GM23338 (cell line): ENCODE measurements around the gene TNFAIP1. TPM values are rescaled to one million over a fixed set of nuclear protein-coding genes. Genes with fewer than 3 reads are reported as not detected.

Experiments used
- ATAC-seq: fragments of 200-7000 bp; cut with Tn5 transposase; 3 replicates; pipeline ENCODE4 v1.9.1; 2020
- DNase-seq: peaks from one replicate; pipeline ENCODE4 v3.0.0-alpha.2; 2015; ENCODE audit warnings: low spot score
- H2AFZ ChIP-seq: fragments of 200-600 bp; sonication (generic); 2 replicates; pipeline ENCODE4 v1.8.0; 2016; ENCODE audit warnings: antibody characterized with exemption, mild to moderate bottlenecking, moderate library complexity
- H3F3A ChIP-seq: fragments of 200-600 bp; sonication (generic); replicated peaks from 2 replicates; pipeline ENCODE4 v1.8.0; 2017; ENCODE audit warnings: antibody characterized with exemption, mixed run types, low read depth
- H3K27ac ChIP-seq: fragments of 200-600 bp; sonication (generic); 2 replicates; pipeline ENCODE4 v1.6.1; 2016; ENCODE audit warnings: low read depth
- H3K27me3 ChIP-seq: fragments of 200-600 bp; sonication (generic); 2 replicates; pipeline ENCODE4 v1.8.0; 2016; ENCODE audit warnings: mild to moderate bottlenecking, mixed run types, moderate library complexity; ENCODE audit not compliant: insufficient read depth
- H3K36me3 ChIP-seq: fragments of 200-600 bp; sonication (generic); 2 replicates; pipeline ENCODE4 v1.8.0; 2016; ENCODE audit warnings: mild to moderate bottlenecking; ENCODE audit not compliant: insufficient read depth
- H3K4me1 ChIP-seq: fragments of 200-600 bp; sonication (generic); 2 replicates; pipeline ENCODE4 v1.8.0; 2016; ENCODE audit warnings: mild to moderate bottlenecking, moderate library complexity; ENCODE audit not compliant: insufficient read depth
- H3K4me2 ChIP-seq: fragments of 200-600 bp; sonication (generic); 2 replicates; pipeline ENCODE4 v1.7.1; 2017; ENCODE audit warnings: mixed run types
- H3K4me3 ChIP-seq: fragments of 200-600 bp; sonication (generic); 2 replicates; pipeline ENCODE4 v1.6.1; 2016; ENCODE audit warnings: mixed run types
- H3K79me2 ChIP-seq: fragments of 200-600 bp; sonication (generic); replicated peaks from 2 replicates; pipeline ENCODE4 v1.8.0; 2017; ENCODE audit warnings: mild to moderate bottlenecking; ENCODE audit not compliant: insufficient read depth
- H3K9me2 ChIP-seq: fragments of 200-600 bp; sonication (generic); 2 replicates; pipeline ENCODE4 v1.8.0; 2017; ENCODE audit not compliant: insufficient read depth
- H4K20me1 ChIP-seq: fragments of 200-600 bp; sonication (generic); replicated peaks from 2 replicates; pipeline ENCODE4 v1.8.0; 2017; ENCODE audit warnings: mild to moderate bottlenecking; ENCODE audit not compliant: insufficient read depth
- H3K27ac Mint-ChIP-seq: 2 replicates; pipeline ENCODE4 v1.8.0; 2020; ENCODE audit warnings: inconsistent platforms, mild to moderate bottlenecking, moderate library complexity, mixed read lengths
- H3K27me3 Mint-ChIP-seq: 3 replicates; pipeline ENCODE4 v1.8.0; 2022; ENCODE audit warnings: low read depth, mild to moderate bottlenecking, moderate library complexity, mixed read lengths, inconsistent platforms; ENCODE audit not compliant: insufficient read depth, poor library complexity
- H3K36me3 Mint-ChIP-seq: 3 replicates; pipeline ENCODE4 v1.8.0; 2021; ENCODE audit warnings: low read depth, mild to moderate bottlenecking, inconsistent platforms, moderate library complexity, mixed read lengths
- H3K4me1 Mint-ChIP-seq: 3 replicates; pipeline ENCODE4 v1.8.0; 2020; ENCODE audit warnings: mild to moderate bottlenecking, inconsistent platforms, mixed read lengths
- H3K4me3 Mint-ChIP-seq: 3 replicates; pipeline ENCODE4 v1.8.0; 2021; ENCODE audit warnings: moderate library complexity, mild to moderate bottlenecking, inconsistent platforms, mixed read lengths
- H3K9me3 Mint-ChIP-seq: 3 replicates; pipeline ENCODE4 v1.8.0; 2020; ENCODE audit warnings: moderate library complexity, mild to moderate bottlenecking, inconsistent platforms, mixed read lengths
- CREB1 ChIP-seq: fragments of 250-450 bp; sonication (Bioruptor Pico); IDR thresholded peaks from 2 replicates; pipeline ENCODE4 v1.5.0; 2020; ENCODE audit warnings: low read depth, mild to moderate bottlenecking, moderate library complexity
- CTCF ChIP-seq, 2 experiments: fragments of 200-600 bp in 1 of 2; sonication (generic) in 1 of 2; conservative IDR thresholded peaks; 2 replicates each; pipeline versions ENCODE4 v1.5.1 to v1.6.1; 2016 to 2017; ENCODE audit warnings: antibody characterized with exemption in 2 of 2, low read depth in 2 of 2, mild to moderate bottlenecking in 2 of 2, moderate library complexity in 1 of 2
- ETS1 ChIP-seq: IDR thresholded peaks from 2 replicates; pipeline ENCODE4 v1.6.1; 2016; ENCODE audit warnings: antibody characterized with exemption
- EZH2phosphoT487 ChIP-seq: fragments of 200-600 bp; sonication (generic); IDR thresholded peaks from one replicate; pipeline ENCODE4 v1.8.1; 2018; ENCODE audit warnings: antibody characterized with exemption; ENCODE audit not compliant: unreplicated experiment
- NANOG ChIP-seq: IDR thresholded peaks from 2 replicates; pipeline ENCODE4 v1.6.1; 2016; ENCODE audit warnings: antibody characterized with exemption, borderline replicate concordance
- POLR2AphosphoS5 ChIP-seq: IDR thresholded peaks from 2 replicates; pipeline ENCODE4 v1.6.1; 2016; ENCODE audit warnings: antibody characterized with exemption, low read depth
- STAT1 ChIP-seq: IDR thresholded peaks from one replicate; pipeline ENCODE4 v1.6.1; 2016; ENCODE audit warnings: antibody characterized with exemption; ENCODE audit not compliant: unreplicated experiment
- ZNF114 ChIP-seq: fragments of 250-450 bp; sonication (Bioruptor Pico); IDR thresholded peaks from 2 replicates; pipeline ENCODE4 v1.5.0; 2020; ENCODE audit warnings: mild to moderate bottlenecking, moderate library complexity
- ZNF331 ChIP-seq: fragments of 250-450 bp; sonication (Bioruptor Pico); IDR thresholded peaks from 2 replicates; pipeline ENCODE4 v1.5.0; 2020; ENCODE audit warnings: low read depth, mild to moderate bottlenecking, moderate library complexity
- polyA plus RNA-seq: library from polyadenylated mRNA; unstranded; fragments of >200 nt; fragmentation: Nextera tagmentation; extraction: Ambion mirVana; gene quantifications from 2 replicates; pipeline ENCODE4 v1.2.1, GENCODE V29; 2016
- total RNA-seq: library from RNA; depleted of rRNA; stranded (reverse); fragments of >200 nt; shearing (Covaris generic); gene quantifications from 2 replicates; pipeline ENCODE4 v1.2.3, GENCODE V29; 2014

The TNFAIP1 gene
- total and polyA plus RNA-seq, 2 experiments from 2014 or later: 6.3 to 13.1 TPM

GRCh38 chr17:28317099-28317965 lies 18.2 kb upstream of the TNFAIP1 start:
- no peak for DNase-seq
- peak overlapping the region; percentile 94 for H3K4me2 ChIP-seq

GRCh38 chr17:28317966-28318758 lies 17.4 kb upstream of the TNFAIP1 start:
- Histone ChIP-seq H3K4me1 (peaks cover 37% of the 10 kb centered on the region), H3K79me2 (peaks cover 41% of the 10 kb centered on the region), H3K36me3 (no peaks in the 10 kb centered on the region), H3K4me2 (peak overlapping the region; percentile 94), H3K27me3 (no peaks in the 10 kb centered on the region), H2AFZ (peak overlapping the region; percentile 19), H4K20me1 (peaks cover 31% of the 10 kb centered on the region), H3K4me3 (peak overlapping the region; percentile 80), H3K9me2 (no peaks in the 10 kb centered on the region), H3K27ac (no peak overlapping the region), H3F3A (peaks cover 5% of the 10 kb centered on the region; the same call in 1 of the 2 replicates)
- ATAC-seq (peak; percentile 45), DNase-seq (peak; percentile 50)
- Mint-ChIP-seq H3K27ac (peak overlapping the region; percentile 59), H3K4me1 (peaks cover 46% of the 10 kb centered on the region), H3K36me3 (peaks cover 28% of the 10 kb centered on the region), H3K4me3 (peak overlapping the region; percentile 83), H3K9me3 (no peaks in the 10 kb centered on the region; the same call in 2 of the 3 replicates), H3K27me3 (peaks cover 19% of the 10 kb centered on the region)
- TF ChIP-seq POLR2AphosphoS5: no peak; the same call in 1 of the 2 replicates
- no peak for TF ChIP-seq ETS1
- no peak for TF ChIP-seq ZNF114 (CRISPR knock-in tag)
- no peak for TF ChIP-seq CREB1 (CRISPR knock-in tag)
- TF ChIP-seq STAT1: no peak
- TF ChIP-seq NANOG: no peak
- no peak for TF ChIP-seq EZH2phosphoT487
- TF ChIP-seq ZNF331 (CRISPR knock-in tag): no peak
- no peak for TF ChIP-seq CTCF (conservative IDR thresholded peaks at IDR 0.05; ENCODE audit: low read depth in 2 of 2)

More at GRCh38 chr17:28317099-28317965, 18.2 kb upstream of the TNFAIP1 start:
- H3K27ac Mint-ChIP-seq: no peak overlapping the region
- no peak; the same call in 2 of the 3 replicates for ATAC-seq
- H3K9me3 Mint-ChIP-seq: no peaks in the 10 kb centered on the region; the same call in 2 of the 3 replicates
- peaks cover 32% of the 10 kb centered on the region for H3K79me2 ChIP-seq
- peak overlapping the region; percentile 83 for H3K4me3 Mint-ChIP-seq
- no peaks in the 10 kb centered on the region for H3K9me2 ChIP-seq
- peaks cover 5% of the 10 kb centered on the region; the same call in 1 of the 2 replicates for H3F3A ChIP-seq
- H3K27me3 Mint-ChIP-seq: peaks cover 16% of the 10 kb centered on the region
- H3K27me3 ChIP-seq: no peaks in the 10 kb centered on the region
- H3K4me1 ChIP-seq: peaks cover 31% of the 10 kb centered on the region
- H3K4me1 Mint-ChIP-seq: peaks cover 39% of the 10 kb centered on the region
- TF ChIP-seq STAT1 (no peak), ZNF114 (CRISPR knock-in tag) (no peak), NANOG (no peak), EZH2phosphoT487 (no peak), CTCF (conservative IDR thresholded peaks at IDR 0.05; ENCODE audit: low read depth in 2 of 2) (no peak), ZNF331 (CRISPR knock-in tag) (no peak)
- peaks cover 23% of the 10 kb centered on the region for H4K20me1 ChIP-seq
- peak overlapping the region; percentile 80 for H3K4me3 ChIP-seq
- peak overlapping the region; percentile 19; the same call in 1 of the 2 replicates for H2AFZ ChIP-seq
- H3K36me3 ChIP-seq: no peaks in the 10 kb centered on the region
- peaks cover 21% of the 10 kb centered on the region for H3K36me3 Mint-ChIP-seq
- no peak overlapping the region for H3K27ac ChIP-seq
